HG03469 (cell line): Measurements from ENCODE around the gene TFRC.
"Not testable (repeated sequence)": the region's sequence is repeated elsewhere in the genome, so short reads cannot be mapped to it uniquely, and the experiment has no call there.

Source experiments
- ATAC-seq: cut with Tn5 transposase; IDR thresholded peaks from one replicate; pipeline ENCODE4 v1.9.1; 2021; ENCODE audit warnings: mild to moderate bottlenecking, moderate library complexity, moderate number of reproducible peaks; ENCODE audit not compliant: unreplicated experiment

Gene TFRC

GRCh38 chr3:196081834-196082618 lies at the start of gene TFRC:
Gene TFRC (minus strand): TSS chr3:196082090. CDS start chr3:196077099, 4,991 bp downstream.
- peak; percentile 75 for ATAC-seq

- no peak for ATAC-seq
Observed at GRCh38 chr3:196128172-196128843, 46.4 kb upstream of the TFRC start.

- ATAC-seq, result no peak
Observed at GRCh38 chr3:196127308-196128040, 45.6 kb upstream of the TFRC start.

GRCh38 chr3:196124608-196125007 lies 42.7 kb upstream of the TFRC start:
- no peak for ATAC-seq

GRCh38 chr3:196122688-196123046 lies 40.8 kb upstream of the TFRC start:
- ATAC-seq, result no peak

GRCh38 chr3:196122021-196122687 lies 40.3 kb upstream of the TFRC start:
- ATAC-seq, result no peak

GRCh38 chr3:196121066-196121465 lies 39.2 kb upstream of the TFRC start:
- ATAC-seq, result no peak

GRCh38 chr3:196120291-196120951 lies 38.5 kb upstream of the TFRC start:
- no peak for ATAC-seq

GRCh38 chr3:196117809-196118208 lies 35.9 kb upstream of the TFRC start:
- no peak for ATAC-seq

- no peak for ATAC-seq
Observed at GRCh38 chr3:196115678-196116083, 33.8 kb upstream of the TFRC start.

- ATAC-seq, result peak; percentile 37
Observed at GRCh38 chr3:196111939-196112386, 30.1 kb upstream of the TFRC start.

GRCh38 chr3:196108075-196108743 lies 26.3 kb upstream of the TFRC start:
- ATAC-seq, result no peak

- ATAC-seq, result not testable (repeated sequence)
Observed at GRCh38 chr3:196104707-196105106, 22.8 kb upstream of the TFRC start.

GRCh38 chr3:196098365-196098980 lies 16.6 kb upstream of the TFRC start:
- not testable (repeated sequence) for ATAC-seq

- no peak for ATAC-seq
Observed at GRCh38 chr3:196097373-196098154, 15.7 kb upstream of the TFRC start.

- peak; percentile 74 for ATAC-seq
Observed at GRCh38 chr3:196096382-196096953, 14.6 kb upstream of the TFRC start.

- no peak for ATAC-seq
Observed at GRCh38 chr3:196093317-196094111, 11.6 kb upstream of the TFRC start.

GRCh38 chr3:196087906-196088305 lies 6.0 kb upstream of the TFRC start:
- ATAC-seq, result no peak
